Astrocyte of the spinal cord (primary cell): ENCODE measurements around the gene CPHXL2.

ENCODE experiments used
- DNase-seq: peaks from one replicate; pipeline ENCODE4 v3.0.0; 2011; ENCODE audit warnings: low read depth, low spot score
- H3K4me3 ChIP-seq: 2 replicates; pipeline ENCODE4 v1.5.1; 2011; ENCODE audit warnings: low read depth, mild to moderate bottlenecking, low read length, moderate library complexity
- in situ Hi-C: cut with HindIII; loops from 2 replicates; pipeline ENCODE4 v1.10.0; 2017; ENCODE audit warnings: low sequenced_read_pairs
- TF ChIP-seq, protein P1 (sequence below): IDR thresholded peaks from 2 replicates; pipeline ENCODE4 v1.5.1; 2012; ENCODE audit warnings: low read depth, mild to moderate bottlenecking, low read length, inconsistent platforms

Gene CPHXL2

GRCh38 chr16:75676909-75677308 lies at the start of gene CPHXL2:
CPHXL2 (minus strand) TSS chr16:75677009; CDS start chr16:75676999, 10 bp downstream.
- TF ChIP-seq, protein P1, sequence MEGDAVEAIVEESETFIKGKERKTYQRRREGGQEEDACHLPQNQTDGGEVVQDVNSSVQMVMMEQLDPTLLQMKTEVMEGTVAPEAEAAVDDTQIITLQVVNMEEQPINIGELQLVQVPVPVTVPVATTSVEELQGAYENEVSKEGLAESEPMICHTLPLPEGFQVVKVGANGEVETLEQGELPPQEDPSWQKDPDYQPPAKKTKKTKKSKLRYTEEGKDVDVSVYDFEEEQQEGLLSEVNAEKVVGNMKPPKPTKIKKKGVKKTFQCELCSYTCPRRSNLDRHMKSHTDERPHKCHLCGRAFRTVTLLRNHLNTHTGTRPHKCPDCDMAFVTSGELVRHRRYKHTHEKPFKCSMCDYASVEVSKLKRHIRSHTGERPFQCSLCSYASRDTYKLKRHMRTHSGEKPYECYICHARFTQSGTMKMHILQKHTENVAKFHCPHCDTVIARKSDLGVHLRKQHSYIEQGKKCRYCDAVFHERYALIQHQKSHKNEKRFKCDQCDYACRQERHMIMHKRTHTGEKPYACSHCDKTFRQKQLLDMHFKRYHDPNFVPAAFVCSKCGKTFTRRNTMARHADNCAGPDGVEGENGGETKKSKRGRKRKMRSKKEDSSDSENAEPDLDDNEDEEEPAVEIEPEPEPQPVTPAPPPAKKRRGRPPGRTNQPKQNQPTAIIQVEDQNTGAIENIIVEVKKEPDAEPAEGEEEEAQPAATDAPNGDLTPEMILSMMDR: no peak
- in situ Hi-C loops: no loop called here
- H3K4me3 ChIP-seq: no peak within 1 kb of the TSS
- DNase-seq: no peak

DNA sequence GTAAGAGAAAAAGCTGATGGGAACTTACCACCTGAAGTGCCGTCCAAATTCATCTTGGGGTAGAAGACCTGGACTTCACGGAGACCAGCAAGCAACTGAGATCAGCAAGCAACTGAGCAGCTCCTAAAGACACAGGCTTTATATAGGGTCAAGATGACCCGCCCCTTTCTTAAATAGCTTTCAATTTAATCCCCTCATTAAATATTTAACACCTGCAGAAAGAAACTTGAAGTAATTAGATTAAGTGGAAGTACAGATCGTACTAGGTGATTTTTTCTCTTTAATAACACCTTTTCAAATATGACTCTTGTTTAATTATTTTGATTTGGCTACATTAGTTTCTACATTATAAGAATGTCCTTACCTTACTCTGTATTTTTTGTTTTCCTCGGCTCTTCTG lies 49.6 kb upstream of the CPHXL2 start, which contains the start of gene CPHXL:
TSS of gene CPHXL (minus strand) at position 101 of the 400 bp plus-strand sequence. CDS start at position 53, 48 bp downstream.
- H3K4me3 ChIP-seq: no peak within 1 kb of the TSS
- in situ Hi-C loops: no loop called here
- no peak for DNase-seq
- TF ChIP-seq, protein P1: no peak

DNA sequence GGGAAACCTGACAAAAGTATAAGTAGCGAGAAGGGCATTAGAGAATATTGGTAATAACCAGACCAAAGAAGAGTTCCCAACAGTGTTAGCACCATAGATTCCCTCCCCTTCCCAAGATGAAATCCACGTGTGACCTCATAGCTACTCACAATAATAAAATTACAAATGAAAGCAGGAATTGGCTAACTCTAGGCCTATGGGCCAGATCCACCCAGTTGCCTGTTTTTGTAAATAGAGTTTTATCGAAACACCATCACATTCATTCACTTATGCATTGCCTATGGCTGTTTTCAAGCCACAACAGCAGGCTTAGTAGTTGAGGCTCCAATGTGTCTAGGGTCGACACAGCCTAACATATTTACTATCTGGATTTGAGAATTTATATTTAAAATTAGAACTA lies 41.6 kb upstream of the CPHXL2 start:
- H3K4me3 ChIP-seq: no peak overlapping the region
- DNase-seq: no peak
- TF ChIP-seq, protein P1: no peak
- in situ Hi-C loops: no loop called here

DNA sequence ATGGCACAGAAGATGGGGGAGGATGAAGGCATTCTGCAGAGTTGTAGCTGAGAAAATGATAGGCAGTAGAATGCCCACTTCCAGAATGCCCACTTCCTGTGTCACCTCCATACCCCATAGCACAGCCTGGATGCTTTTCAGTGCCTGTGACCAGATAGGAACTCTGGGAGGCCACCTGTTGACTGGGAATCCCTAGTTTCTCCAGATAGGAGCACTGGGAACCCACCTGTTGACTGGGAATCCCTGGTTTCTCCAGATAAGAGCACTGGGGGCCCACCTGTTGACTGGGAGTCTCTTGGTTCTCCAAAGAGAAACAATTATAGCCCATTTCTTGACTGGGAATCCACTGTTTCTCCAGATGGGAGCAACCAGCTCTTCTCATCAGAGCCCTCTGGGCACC lies 37.9 kb upstream of the CPHXL2 start:
- H3K4me3 ChIP-seq: no peak overlapping the region
- TF ChIP-seq, protein P1: no peak
- no peak for DNase-seq
- in situ Hi-C loops: no loop called here

DNA sequence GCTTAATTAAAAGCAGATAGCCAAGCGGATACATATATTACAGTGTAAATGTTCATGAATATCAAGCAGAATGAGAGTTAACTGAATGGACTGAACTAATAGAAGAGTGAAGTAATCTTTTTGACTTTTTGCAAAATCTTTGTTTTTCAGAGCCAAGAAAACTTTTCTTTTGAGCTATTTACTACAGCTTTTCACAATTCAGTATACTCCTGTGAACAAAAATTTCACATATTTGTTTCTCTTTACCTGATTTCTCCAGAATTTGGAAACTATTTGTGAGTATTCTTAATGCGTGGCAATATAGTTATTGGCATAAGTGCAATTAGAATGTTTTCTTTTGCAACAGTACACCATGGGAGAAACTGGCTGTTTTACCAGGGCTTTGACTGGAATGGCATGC lies 33.5 kb upstream of the CPHXL2 start:
- in situ Hi-C loops: no loop called here
- no peak overlapping the region for H3K4me3 ChIP-seq
- DNase-seq: peak; percentile 3
- TF ChIP-seq, protein P1: no peak

DNA sequence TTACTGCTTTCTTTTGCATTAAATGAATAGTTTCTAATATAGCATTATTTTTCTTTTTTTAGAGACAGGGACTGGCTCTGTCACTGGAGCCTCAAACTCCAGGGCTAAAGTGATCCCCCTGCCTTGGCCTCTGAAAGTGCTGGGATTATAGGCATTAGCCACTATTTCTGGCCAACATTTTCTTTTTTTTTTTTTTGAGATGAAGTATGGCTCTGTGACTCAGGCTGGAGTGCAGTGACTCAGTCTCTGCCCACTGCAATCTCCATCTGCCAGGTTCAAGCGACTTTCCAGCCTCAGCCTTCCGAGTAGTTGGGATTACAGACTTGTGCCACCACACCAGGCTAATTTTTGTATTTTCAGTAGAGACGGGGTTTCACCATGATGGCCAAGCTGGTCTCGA lies 26.5 kb upstream of the CPHXL2 start:
- TF ChIP-seq, protein P1: no peak
- in situ Hi-C loops: no loop called here
- DNase-seq: peak; percentile 12
- no peak overlapping the region for H3K4me3 ChIP-seq

GRCh38 chr16:75702242-75702641 lies 25.4 kb upstream of the CPHXL2 start:
- no peak for DNase-seq
- in situ Hi-C loops: no loop called here
- TF ChIP-seq, protein P1: no peak
- H3K4me3 ChIP-seq: no peak overlapping the region
